ENCODE data around the gene ADAMTSL4. TPM values are rescaled to one million over a fixed set of nuclear protein-coding genes. Genes with fewer than 3 reads are reported as not detected.

ADAMTSL4 gene
- total and polyA plus RNA-seq, 9 of the 15 experiments (the other 6 are each of a cell fraction or from before 2014, with no cell fraction given) = 12.7 to 212 (median 35.6) TPM

DNA sequence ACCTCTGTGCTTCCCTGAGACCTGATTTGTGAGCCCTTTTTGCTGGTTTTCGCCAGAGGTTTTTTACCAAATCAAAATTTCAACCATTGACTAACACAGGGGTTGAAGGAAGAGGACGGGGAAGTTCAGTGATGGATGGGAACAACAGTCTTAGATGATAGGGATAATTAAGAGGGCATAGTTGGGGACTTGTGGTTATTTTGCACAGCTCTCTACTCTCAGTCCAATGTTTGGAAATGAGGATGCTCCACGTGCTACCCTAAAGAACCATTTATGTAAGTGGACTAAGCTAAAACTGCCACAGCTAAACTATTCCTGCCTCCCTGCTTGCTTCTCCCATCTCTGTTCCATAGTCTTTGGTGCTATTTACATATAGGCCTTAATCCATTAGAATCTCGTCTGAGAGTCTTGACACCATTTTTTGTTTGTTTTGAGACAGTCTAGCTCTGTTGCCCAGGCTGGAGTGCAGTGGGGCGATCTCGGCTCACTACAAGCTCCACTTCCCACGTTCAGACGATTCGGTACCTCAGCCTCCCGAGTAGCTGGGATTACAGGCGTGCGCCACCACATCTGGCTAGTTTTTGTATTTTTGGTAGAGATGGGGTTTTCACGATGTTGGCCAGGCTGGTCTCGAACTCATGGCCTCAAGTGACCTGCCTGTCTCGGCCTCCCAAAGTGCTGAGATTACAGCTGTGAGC, 30.9 kb downstream of the ADAMTSL4 start (continued):
- TF ChIP-seq, protein P1, sequence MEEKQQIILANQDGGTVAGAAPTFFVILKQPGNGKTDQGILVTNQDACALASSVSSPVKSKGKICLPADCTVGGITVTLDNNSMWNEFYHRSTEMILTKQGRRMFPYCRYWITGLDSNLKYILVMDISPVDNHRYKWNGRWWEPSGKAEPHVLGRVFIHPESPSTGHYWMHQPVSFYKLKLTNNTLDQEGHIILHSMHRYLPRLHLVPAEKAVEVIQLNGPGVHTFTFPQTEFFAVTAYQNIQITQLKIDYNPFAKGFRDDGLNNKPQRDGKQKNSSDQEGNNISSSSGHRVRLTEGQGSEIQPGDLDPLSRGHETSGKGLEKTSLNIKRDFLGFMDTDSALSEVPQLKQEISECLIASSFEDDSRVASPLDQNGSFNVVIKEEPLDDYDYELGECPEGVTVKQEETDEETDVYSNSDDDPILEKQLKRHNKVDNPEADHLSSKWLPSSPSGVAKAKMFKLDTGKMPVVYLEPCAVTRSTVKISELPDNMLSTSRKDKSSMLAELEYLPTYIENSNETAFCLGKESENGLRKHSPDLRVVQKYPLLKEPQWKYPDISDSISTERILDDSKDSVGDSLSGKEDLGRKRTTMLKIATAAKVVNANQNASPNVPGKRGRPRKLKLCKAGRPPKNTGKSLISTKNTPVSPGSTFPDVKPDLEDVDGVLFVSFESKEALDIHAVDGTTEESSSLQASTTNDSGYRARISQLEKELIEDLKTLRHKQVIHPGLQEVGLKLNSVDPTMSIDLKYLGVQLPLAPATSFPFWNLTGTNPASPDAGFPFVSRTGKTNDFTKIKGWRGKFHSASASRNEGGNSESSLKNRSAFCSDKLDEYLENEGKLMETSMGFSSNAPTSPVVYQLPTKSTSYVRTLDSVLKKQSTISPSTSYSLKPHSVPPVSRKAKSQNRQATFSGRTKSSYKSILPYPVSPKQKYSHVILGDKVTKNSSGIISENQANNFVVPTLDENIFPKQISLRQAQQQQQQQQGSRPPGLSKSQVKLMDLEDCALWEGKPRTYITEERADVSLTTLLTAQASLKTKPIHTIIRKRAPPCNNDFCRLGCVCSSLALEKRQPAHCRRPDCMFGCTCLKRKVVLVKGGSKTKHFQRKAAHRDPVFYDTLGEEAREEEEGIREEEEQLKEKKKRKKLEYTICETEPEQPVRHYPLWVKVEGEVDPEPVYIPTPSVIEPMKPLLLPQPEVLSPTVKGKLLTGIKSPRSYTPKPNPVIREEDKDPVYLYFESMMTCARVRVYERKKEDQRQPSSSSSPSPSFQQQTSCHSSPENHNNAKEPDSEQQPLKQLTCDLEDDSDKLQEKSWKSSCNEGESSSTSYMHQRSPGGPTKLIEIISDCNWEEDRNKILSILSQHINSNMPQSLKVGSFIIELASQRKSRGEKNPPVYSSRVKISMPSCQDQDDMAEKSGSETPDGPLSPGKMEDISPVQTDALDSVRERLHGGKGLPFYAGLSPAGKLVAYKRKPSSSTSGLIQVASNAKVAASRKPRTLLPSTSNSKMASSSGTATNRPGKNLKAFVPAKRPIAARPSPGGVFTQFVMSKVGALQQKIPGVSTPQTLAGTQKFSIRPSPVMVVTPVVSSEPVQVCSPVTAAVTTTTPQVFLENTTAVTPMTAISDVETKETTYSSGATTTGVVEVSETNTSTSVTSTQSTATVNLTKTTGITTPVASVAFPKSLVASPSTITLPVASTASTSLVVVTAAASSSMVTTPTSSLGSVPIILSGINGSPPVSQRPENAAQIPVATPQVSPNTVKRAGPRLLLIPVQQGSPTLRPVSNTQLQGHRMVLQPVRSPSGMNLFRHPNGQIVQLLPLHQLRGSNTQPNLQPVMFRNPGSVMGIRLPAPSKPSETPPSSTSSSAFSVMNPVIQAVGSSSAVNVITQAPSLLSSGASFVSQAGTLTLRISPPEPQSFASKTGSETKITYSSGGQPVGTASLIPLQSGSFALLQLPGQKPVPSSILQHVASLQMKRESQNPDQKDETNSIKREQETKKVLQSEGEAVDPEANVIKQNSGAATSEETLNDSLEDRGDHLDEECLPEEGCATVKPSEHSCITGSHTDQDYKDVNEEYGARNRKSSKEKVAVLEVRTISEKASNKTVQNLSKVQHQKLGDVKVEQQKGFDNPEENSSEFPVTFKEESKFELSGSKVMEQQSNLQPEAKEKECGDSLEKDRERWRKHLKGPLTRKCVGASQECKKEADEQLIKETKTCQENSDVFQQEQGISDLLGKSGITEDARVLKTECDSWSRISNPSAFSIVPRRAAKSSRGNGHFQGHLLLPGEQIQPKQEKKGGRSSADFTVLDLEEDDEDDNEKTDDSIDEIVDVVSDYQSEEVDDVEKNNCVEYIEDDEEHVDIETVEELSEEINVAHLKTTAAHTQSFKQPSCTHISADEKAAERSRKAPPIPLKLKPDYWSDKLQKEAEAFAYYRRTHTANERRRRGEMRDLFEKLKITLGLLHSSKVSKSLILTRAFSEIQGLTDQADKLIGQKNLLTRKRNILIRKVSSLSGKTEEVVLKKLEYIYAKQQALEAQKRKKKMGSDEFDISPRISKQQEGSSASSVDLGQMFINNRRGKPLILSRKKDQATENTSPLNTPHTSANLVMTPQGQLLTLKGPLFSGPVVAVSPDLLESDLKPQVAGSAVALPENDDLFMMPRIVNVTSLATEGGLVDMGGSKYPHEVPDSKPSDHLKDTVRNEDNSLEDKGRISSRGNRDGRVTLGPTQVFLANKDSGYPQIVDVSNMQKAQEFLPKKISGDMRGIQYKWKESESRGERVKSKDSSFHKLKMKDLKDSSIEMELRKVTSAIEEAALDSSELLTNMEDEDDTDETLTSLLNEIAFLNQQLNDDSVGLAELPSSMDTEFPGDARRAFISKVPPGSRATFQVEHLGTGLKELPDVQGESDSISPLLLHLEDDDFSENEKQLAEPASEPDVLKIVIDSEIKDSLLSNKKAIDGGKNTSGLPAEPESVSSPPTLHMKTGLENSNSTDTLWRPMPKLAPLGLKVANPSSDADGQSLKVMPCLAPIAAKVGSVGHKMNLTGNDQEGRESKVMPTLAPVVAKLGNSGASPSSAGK (IDR thresholded peaks at IDR 0.05) = peak; percentile 47
- no peak; the same call in 1 of the 2 replicates for TF ChIP-seq BRD4 (IDR thresholded peaks at IDR 0.05)
- TF ChIP-seq BACH1 (tag; IDR thresholded peaks at IDR 0.05) = no peak
- TF ChIP-seq ATF7 (IDR thresholded peaks at IDR 0.05) = no peak
- TF ChIP-seq LARP7 (IDR thresholded peaks at IDR 0.05) = no peak
- TF ChIP-seq, protein P2, sequence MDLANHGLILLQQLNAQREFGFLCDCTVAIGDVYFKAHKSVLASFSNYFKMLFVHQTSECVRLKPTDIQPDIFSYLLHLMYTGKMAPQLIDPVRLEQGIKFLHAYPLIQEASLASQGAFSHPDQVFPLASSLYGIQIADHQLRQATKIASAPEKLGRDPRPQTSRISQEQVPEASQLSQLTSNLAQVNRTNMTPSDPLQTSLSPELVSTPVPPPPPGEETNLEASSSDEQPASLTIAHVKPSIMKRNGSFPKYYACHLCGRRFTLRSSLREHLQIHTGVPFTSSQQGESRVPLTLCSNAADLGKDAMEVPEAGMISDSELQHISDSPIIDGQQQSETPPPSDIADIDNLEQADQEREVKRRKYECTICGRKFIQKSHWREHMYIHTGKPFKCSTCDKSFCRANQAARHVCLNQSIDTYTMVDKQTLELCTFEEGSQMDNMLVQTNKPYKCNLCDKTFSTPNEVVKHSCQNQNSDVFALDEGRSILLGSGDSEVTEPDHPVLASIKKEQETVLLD (IDR thresholded peaks at IDR 0.05) = no peak
- TF ChIP-seq POLR2G (IDR thresholded peaks at IDR 0.05; ENCODE audit: low read depth, low read length) = no peak
- TF ChIP-seq MEF2D (tag; conservative IDR thresholded peaks at IDR 0.05; ENCODE audit: low read depth) = no peak
- TF ChIP-seq, protein P3, sequence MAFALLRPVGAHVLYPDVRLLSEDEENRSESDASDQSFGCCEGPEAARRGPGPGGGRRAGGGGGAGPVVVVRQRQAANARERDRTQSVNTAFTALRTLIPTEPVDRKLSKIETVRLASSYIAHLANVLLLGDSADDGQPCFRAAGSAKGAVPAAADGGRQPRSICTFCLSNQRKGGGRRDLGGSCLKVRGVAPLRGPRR (CRISPR knock-in tag; IDR thresholded peaks at IDR 0.05) = no peak
- TF ChIP-seq, protein P4, sequence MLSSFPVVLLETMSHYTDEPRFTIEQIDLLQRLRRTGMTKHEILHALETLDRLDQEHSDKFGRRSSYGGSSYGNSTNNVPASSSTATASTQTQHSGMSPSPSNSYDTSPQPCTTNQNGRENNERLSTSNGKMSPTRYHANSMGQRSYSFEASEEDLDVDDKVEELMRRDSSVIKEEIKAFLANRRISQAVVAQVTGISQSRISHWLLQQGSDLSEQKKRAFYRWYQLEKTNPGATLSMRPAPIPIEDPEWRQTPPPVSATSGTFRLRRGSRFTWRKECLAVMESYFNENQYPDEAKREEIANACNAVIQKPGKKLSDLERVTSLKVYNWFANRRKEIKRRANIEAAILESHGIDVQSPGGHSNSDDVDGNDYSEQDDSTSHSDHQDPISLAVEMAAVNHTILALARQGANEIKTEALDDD (IDR thresholded peaks at IDR 0.05) = no peak
- TF ChIP-seq ZNF830 (CRISPR knock-in tag; IDR thresholded peaks at IDR 0.05) = peak; percentile 68; the same call in 1 of the 2 replicates
- TF ChIP-seq, protein P5, sequence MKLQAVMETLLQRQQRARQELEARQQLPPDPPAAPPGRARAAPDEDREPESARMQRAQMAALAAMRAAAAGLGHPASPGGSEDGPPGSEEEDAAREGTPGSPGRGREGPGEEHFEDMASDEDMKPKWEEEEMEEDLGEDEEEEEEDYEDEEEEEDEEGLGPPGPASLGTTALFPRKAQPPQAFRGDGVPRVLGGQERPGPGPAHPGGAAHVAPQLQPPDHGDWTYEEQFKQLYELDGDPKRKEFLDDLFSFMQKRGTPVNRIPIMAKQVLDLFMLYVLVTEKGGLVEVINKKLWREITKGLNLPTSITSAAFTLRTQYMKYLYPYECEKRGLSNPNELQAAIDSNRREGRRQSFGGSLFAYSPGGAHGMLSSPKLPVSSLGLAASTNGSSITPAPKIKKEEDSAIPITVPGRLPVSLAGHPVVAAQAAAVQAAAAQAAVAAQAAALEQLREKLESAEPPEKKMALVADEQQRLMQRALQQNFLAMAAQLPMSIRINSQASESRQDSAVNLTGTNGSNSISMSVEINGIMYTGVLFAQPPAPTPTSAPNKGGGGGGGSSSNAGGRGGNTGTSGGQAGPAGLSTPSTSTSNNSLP (IDR thresholded peaks at IDR 0.05; ENCODE audit: borderline replicate concordance, low read depth, low read length) = no peak

All from K562 (cell line).